Gastroesophageal sphincter (tissue), 4 donors: ENCODE measurements around the gene KLF3. TPM values are rescaled to one million over a fixed set of nuclear protein-coding genes. Genes with fewer than 3 reads are reported as not detected.
A peak's percentile ranks its signal among the peaks of the same experiment; 100 is the strongest.

Experiments used
- ATAC-seq: fragments of 150-250 bp; one replicate; pipeline ENCODE4 v1.9.1; 2016; ENCODE audit warnings: mild to moderate bottlenecking, moderate library complexity
- H3K27ac ChIP-seq, 4 donors: fragments of 200-600 bp; sonication (generic) in 3 of 4; 1 replicate in 3 of 4; 2 replicates in 1 of 4; pipeline ENCODE4 v1.5.1; 2016 to 2019
- H3K27me3 ChIP-seq: fragments of 200-600 bp; sonication (generic); one replicate; pipeline ENCODE4 v1.5.1; 2019
- H3K36me3 ChIP-seq, 2 donors: fragments of 200-600 bp; sonication (generic); one replicate each; pipeline ENCODE4 v1.5.1; 2019; ENCODE audit warnings: control low read depth in 1 of 2
- H3K4me1 ChIP-seq, 3 donors: fragments of 200-600 bp; sonication (generic); 1 replicate in 2 of 3; 2 replicates in 1 of 3; pipeline ENCODE4 v1.5.1; 2016 to 2019; ENCODE audit warnings: control low read depth in 2 of 3
- H3K4me3 ChIP-seq, 2 donors: fragments of 200-600 bp; sonication (generic); one replicate each; pipeline ENCODE4 v1.5.1; 2019; ENCODE audit warnings: mild to moderate bottlenecking in 1 of 2, moderate library complexity in 1 of 2
- H3K9me3 ChIP-seq, 3 donors: fragments of 200-600 bp; sonication (generic); one replicate each; pipeline ENCODE4 v1.5.1; 2017 to 2019; ENCODE audit warnings: control low read depth in 2 of 3
- EP300 ChIP-seq: sonication (generic); formaldehyde crosslinking; IDR thresholded peaks from one replicate; pipeline ENCODE4 v1.6.1; 2017; ENCODE audit warnings: antibody characterized with exemption, mild to moderate bottlenecking
- POLR2A ChIP-seq, 2 donors: fragments of 450-650 bp; IDR thresholded peaks; one replicate each; pipeline ENCODE4 v1.6.1; 2017; ENCODE audit warnings: antibody characterized with exemption in 2 of 2, mild to moderate bottlenecking in 2 of 2, moderate library complexity in 1 of 2
- POLR2AphosphoS5 ChIP-seq: sonication (generic); formaldehyde crosslinking; IDR thresholded peaks from one replicate; pipeline ENCODE4 v1.6.1; 2017; ENCODE audit warnings: antibody characterized with exemption
- WGBS, 2 donors: methylation state at CpG; one replicate each; pipeline ENCODE4 v1.1.5; 2018; ENCODE audit warnings: low coverage in 1 of 2; 5-methylcytosine and 5-hydroxymethylcytosine counted together
- total RNA-seq, 4 donors: library from RNA; depleted of rRNA; stranded (reverse); fragments of >200 nt; gene quantifications; one replicate each; pipeline ENCODE4 v1.1.0, GENCODE V29; 2016
- TF ChIP-seq, protein P1 (sequence below), 4 experiments: fragments of 200-600 bp in 2 of 4; fragments of 450-650 bp in 2 of 4; sonication (generic) in 1 of 4; IDR thresholded peaks; one replicate each; pipeline ENCODE4 v1.5.1; 2017 to 2019; ENCODE audit warnings: antibody characterized with exemption in 4 of 4, mild to moderate bottlenecking in 2 of 4, moderate library complexity in 2 of 4

Gene KLF3
- total RNA-seq, 4 donors from 2014 or later, result 40.0 to 55.5 (median 43.5) TPM

GRCh38 chr4:38679921-38680320 lies 15.9 kb downstream of the KLF3 start:
- TF ChIP-seq POLR2A (IDR thresholded peaks at IDR 0.05) (no peak), EP300 (no peak), POLR2AphosphoS5 (no peak)
- TF ChIP-seq, protein P1, sequence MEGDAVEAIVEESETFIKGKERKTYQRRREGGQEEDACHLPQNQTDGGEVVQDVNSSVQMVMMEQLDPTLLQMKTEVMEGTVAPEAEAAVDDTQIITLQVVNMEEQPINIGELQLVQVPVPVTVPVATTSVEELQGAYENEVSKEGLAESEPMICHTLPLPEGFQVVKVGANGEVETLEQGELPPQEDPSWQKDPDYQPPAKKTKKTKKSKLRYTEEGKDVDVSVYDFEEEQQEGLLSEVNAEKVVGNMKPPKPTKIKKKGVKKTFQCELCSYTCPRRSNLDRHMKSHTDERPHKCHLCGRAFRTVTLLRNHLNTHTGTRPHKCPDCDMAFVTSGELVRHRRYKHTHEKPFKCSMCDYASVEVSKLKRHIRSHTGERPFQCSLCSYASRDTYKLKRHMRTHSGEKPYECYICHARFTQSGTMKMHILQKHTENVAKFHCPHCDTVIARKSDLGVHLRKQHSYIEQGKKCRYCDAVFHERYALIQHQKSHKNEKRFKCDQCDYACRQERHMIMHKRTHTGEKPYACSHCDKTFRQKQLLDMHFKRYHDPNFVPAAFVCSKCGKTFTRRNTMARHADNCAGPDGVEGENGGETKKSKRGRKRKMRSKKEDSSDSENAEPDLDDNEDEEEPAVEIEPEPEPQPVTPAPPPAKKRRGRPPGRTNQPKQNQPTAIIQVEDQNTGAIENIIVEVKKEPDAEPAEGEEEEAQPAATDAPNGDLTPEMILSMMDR (IDR thresholded peaks at IDR 0.05), result no peak
- ATAC-seq, result no peak
- 86 to 89% methylated on average over 6 of the region's 8 CpGs for WGBS, 2 donors
- H3K27ac ChIP-seq, result peak overlapping the region in 1 of 4 donors; percentile 74
- H3K27me3 ChIP-seq, result no peaks in the 10 kb centered on the region
- H3K4me1 ChIP-seq, result peaks cover 24 to 99% (median 49%) of the 10 kb centered on the region in 3 donors
- H3K4me3 ChIP-seq, result no peak overlapping the region
- H3K9me3 ChIP-seq, result no peaks in the 10 kb centered on the region
- H3K36me3 ChIP-seq, result peaks cover 0 to 18% of the 10 kb centered on the region in 2 donors

GRCh38 chr4:38681281-38681991 lies 17.4 kb downstream of the KLF3 start:
- Histone ChIP-seq H3K36me3 (peaks cover 0 to 18% of the 10 kb centered on the region in 2 donors), H3K27me3 (no peaks in the 10 kb centered on the region), H3K27ac (peak overlapping the region; percentile 40 to 74 (median 63)), H3K9me3 (no peaks in the 10 kb centered on the region), H3K4me1 (peaks cover 18 to 99% (median 46%) of the 10 kb centered on the region in 3 donors), H3K4me3 (no peak overlapping the region)
- ATAC-seq, result no peak
- TF ChIP-seq POLR2AphosphoS5 (peak; percentile 34), POLR2A (IDR thresholded peaks at IDR 0.05) (no peak)
- WGBS, 2 donors, result 18 to 31% methylated on average over 8 to 12 of the region's 12 CpGs

- H3K4me3 ChIP-seq, result no peak overlapping the region
- WGBS, 2 donors, result 31 to 51% methylated on average over 4 to 5 of the region's 5 CpGs
- no peaks in the 10 kb centered on the region for H3K27me3 ChIP-seq
- TF ChIP-seq, protein P1 (IDR thresholded peaks at IDR 0.05), result no peak
- no peak for TF ChIP-seq POLR2A (IDR thresholded peaks at IDR 0.05)
- TF ChIP-seq EP300, result no peak
- TF ChIP-seq POLR2AphosphoS5, result no peak
- peaks cover 0 to 18% of the 10 kb centered on the region in 2 donors for H3K36me3 ChIP-seq
- peaks cover 23 to 99% (median 48%) of the 10 kb centered on the region in 3 donors for H3K4me1 ChIP-seq
- H3K9me3 ChIP-seq, result no peaks in the 10 kb centered on the region
- no peak for ATAC-seq
- peak overlapping the region in 2 of 4 donors; percentile 61 to 74 for H3K27ac ChIP-seq
Measured at GRCh38 chr4:38682336-38682735, 18.3 kb downstream of the KLF3 start.

GRCh38 chr4:38683276-38683675 lies 19.3 kb downstream of the KLF3 start:
- H3K27me3 ChIP-seq, result no peaks in the 10 kb centered on the region
- TF ChIP-seq POLR2A (IDR thresholded peaks at IDR 0.05), result no peak
- TF ChIP-seq POLR2AphosphoS5, result no peak
- TF ChIP-seq EP300, result no peak
- TF ChIP-seq, protein P1 (IDR thresholded peaks at IDR 0.05), result no peak
- H3K36me3 ChIP-seq, result peaks cover 0 to 26% of the 10 kb centered on the region in 2 donors
- H3K4me1 ChIP-seq, result peaks cover 19 to 99% (median 42%) of the 10 kb centered on the region in 3 donors
- no peaks in the 10 kb centered on the region for H3K9me3 ChIP-seq
- peak overlapping the region in 1 of 4 donors; percentile 74 for H3K27ac ChIP-seq
- no peak overlapping the region for H3K4me3 ChIP-seq
- no peak for ATAC-seq
- 68 to 85% methylated on average over 2 to 3 of the region's 3 CpGs for WGBS, 2 donors

DNA sequence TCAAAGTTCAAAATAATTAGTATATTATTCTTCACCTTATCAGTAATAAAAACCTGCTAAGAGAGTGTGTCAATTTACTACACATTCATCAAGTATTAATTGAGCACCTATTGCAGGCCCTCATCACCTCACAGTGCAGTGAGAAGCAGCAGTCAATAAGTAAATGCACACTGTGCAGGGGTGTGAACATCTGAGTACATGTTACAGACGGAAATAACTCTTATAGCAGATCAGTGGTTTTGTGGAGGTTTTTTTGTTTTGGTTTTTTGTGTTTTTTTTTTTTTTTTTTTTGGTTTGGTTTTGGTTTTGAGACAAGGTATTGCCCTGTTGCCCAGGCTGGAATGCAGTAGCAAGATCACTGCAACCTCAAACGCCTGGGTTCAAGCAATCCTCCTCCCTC lies 20.3 kb downstream of the KLF3 start:
- TF ChIP-seq POLR2AphosphoS5, result no peak
- TF ChIP-seq EP300, result no peak
- TF ChIP-seq, protein P1 (IDR thresholded peaks at IDR 0.05), result no peak
- TF ChIP-seq POLR2A (IDR thresholded peaks at IDR 0.05), result no peak
- Histone ChIP-seq H3K36me3 (peaks cover 0 to 36% of the 10 kb centered on the region in 2 donors), H3K27ac (peak overlapping the region in 1 of 4 donors; percentile 49), H3K27me3 (no peaks in the 10 kb centered on the region), H3K4me3 (no peak overlapping the region), H3K4me1 (peaks cover 18 to 98% (median 42%) of the 10 kb centered on the region in 3 donors), H3K9me3 (no peaks in the 10 kb centered on the region)
- no peak for ATAC-seq
- 75 to 86% methylated on average over 1 to 2 of the region's 2 CpGs for WGBS, 2 donors
